ENCODE data around the gene HDGFL2. TPM values are rescaled to one million over a fixed set of nuclear protein-coding genes. Genes with fewer than 3 reads are reported as not detected.

The HDGFL2 gene
- total and polyA plus RNA-seq, 9 donors, result 35.0 to 97.7 (median 83.3) TPM

- H3K27me3 ChIP-seq (ENCODE audit: control insufficient read depth, insufficient read depth, low read length), result no peaks in the 10 kb centered on the region
- H3K9me3 ChIP-seq (replicated peaks; ENCODE audit: control insufficient read depth, low read depth, low read length), result no peaks in the 10 kb centered on the region
- no peaks in the 10 kb centered on the region for H3K36me3 ChIP-seq (ENCODE audit: control insufficient read depth, insufficient read depth, low read length)
- WGBS (ENCODE audit: insufficient coverage), result 90% methylated on average over 17 of the region's 17 CpGs
- no peak overlapping the region for H3K4me3 ChIP-seq (ENCODE audit: low read length)
- no peak for DNase-seq
- no peak overlapping the region for H3K27ac ChIP-seq (ENCODE audit: low read length)
- peaks cover 22% of the 10 kb centered on the region for H3K4me1 ChIP-seq (ENCODE audit: control insufficient read depth, insufficient read depth, low read length)
Observed at GRCh38 chr19:4513248-4513647, 41.2 kb downstream of the HDGFL2 start.

DNA sequence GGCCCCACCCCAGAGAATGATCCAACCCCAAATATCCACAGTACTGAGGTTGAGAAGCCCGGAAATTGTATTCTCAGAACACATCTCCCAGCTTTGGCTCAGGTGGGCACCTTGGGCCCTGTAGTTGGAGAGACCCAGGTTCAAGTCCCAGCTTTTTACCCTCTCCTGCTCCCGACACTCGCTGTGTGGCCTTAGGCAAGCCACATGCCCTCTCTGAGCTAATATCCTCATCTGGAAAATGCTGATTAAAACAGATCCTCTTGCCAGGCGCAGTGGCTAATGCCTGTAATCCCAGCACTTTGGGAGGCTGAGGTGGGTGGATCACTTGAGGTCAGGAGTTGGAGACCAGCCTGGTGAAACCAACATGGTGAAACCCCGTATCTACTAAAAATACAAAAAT is 43.6 kb downstream of the HDGFL2 start:
- Histone ChIP-seq H3K27me3 (ENCODE audit: control insufficient read depth, insufficient read depth, low read length) (no peaks in the 10 kb centered on the region), H3K4me3 (ENCODE audit: low read length) (no peak overlapping the region), H3K27ac (ENCODE audit: low read length) (no peak overlapping the region), H3K4me1 (ENCODE audit: control insufficient read depth, insufficient read depth, low read length) (peaks cover 36% of the 10 kb centered on the region), H3K36me3 (ENCODE audit: control insufficient read depth, insufficient read depth, low read length) (no peaks in the 10 kb centered on the region), H3K9me3 (replicated peaks; ENCODE audit: control insufficient read depth, low read depth, low read length) (no peaks in the 10 kb centered on the region)
- no peak for DNase-seq
- WGBS (ENCODE audit: insufficient coverage), result 80% methylated on average over 1 of the region's 5 CpGs

GRCh38 chr19:4516199-4516938 is 44.3 kb downstream of the HDGFL2 start:
- Histone ChIP-seq H3K36me3 (ENCODE audit: control insufficient read depth, insufficient read depth, low read length) (no peaks in the 10 kb centered on the region), H3K27ac (ENCODE audit: low read length) (peak overlapping the region; percentile 69), H3K4me1 (ENCODE audit: control insufficient read depth, insufficient read depth, low read length) (peaks cover 36% of the 10 kb centered on the region), H3K4me3 (ENCODE audit: low read length) (no peak overlapping the region), H3K27me3 (ENCODE audit: control insufficient read depth, insufficient read depth, low read length) (no peaks in the 10 kb centered on the region), H3K9me3 (replicated peaks; ENCODE audit: control insufficient read depth, low read depth, low read length) (no peaks in the 10 kb centered on the region)
- WGBS (ENCODE audit: insufficient coverage), result 60% methylated on average over 10 of the region's 14 CpGs
- DNase-seq, result no peak

DNA sequence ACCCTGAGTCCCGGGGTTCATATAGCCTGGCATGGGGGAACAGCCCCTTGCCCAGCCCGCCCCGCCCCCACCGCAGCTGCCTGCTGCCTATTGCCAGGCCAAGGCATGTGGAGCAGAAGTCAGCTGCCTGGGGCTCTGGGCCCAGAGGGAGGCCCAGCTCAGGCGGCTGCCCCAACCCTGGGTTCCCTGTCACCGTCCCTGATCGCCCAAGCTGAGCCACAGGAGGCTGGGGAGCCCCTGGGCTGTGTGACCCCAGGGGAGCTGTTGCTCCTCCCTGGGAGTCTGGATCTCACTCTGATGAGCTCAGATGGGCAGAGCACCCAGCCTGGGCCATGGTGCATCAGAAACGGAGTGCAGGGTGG is 44.8 kb downstream of the HDGFL2 start:
- Histone ChIP-seq H3K4me3 (ENCODE audit: low read length) (no peak overlapping the region), H3K27me3 (ENCODE audit: control insufficient read depth, insufficient read depth, low read length) (peaks cover 3% of the 10 kb centered on the region), H3K9me3 (replicated peaks; ENCODE audit: control insufficient read depth, low read depth, low read length) (no peaks in the 10 kb centered on the region), H3K36me3 (ENCODE audit: control insufficient read depth, insufficient read depth, low read length) (no peaks in the 10 kb centered on the region), H3K4me1 (ENCODE audit: control insufficient read depth, insufficient read depth, low read length) (peaks cover 36% of the 10 kb centered on the region), H3K27ac (ENCODE audit: low read length) (peak overlapping the region; percentile 84)
- DNase-seq, result peak; percentile 60
- 56% methylated on average over 7 of the region's 8 CpGs for WGBS (ENCODE audit: insufficient coverage)

- WGBS (ENCODE audit: insufficient coverage), result 75% methylated on average over 17 of the region's 24 CpGs
- Histone ChIP-seq H3K9me3 (replicated peaks; ENCODE audit: control insufficient read depth, low read depth, low read length) (no peaks in the 10 kb centered on the region), H3K36me3 (ENCODE audit: control insufficient read depth, insufficient read depth, low read length) (no peaks in the 10 kb centered on the region), H3K4me1 (ENCODE audit: control insufficient read depth, insufficient read depth, low read length) (peaks cover 36% of the 10 kb centered on the region), H3K27me3 (ENCODE audit: control insufficient read depth, insufficient read depth, low read length) (peaks cover 3% of the 10 kb centered on the region), H3K4me3 (ENCODE audit: low read length) (peak overlapping the region; percentile 5), H3K27ac (ENCODE audit: low read length) (peak overlapping the region; percentile 84)
- DNase-seq, result no peak
Observed at GRCh38 chr19:4517451-4518057, 45.5 kb downstream of the HDGFL2 start.

DNA sequence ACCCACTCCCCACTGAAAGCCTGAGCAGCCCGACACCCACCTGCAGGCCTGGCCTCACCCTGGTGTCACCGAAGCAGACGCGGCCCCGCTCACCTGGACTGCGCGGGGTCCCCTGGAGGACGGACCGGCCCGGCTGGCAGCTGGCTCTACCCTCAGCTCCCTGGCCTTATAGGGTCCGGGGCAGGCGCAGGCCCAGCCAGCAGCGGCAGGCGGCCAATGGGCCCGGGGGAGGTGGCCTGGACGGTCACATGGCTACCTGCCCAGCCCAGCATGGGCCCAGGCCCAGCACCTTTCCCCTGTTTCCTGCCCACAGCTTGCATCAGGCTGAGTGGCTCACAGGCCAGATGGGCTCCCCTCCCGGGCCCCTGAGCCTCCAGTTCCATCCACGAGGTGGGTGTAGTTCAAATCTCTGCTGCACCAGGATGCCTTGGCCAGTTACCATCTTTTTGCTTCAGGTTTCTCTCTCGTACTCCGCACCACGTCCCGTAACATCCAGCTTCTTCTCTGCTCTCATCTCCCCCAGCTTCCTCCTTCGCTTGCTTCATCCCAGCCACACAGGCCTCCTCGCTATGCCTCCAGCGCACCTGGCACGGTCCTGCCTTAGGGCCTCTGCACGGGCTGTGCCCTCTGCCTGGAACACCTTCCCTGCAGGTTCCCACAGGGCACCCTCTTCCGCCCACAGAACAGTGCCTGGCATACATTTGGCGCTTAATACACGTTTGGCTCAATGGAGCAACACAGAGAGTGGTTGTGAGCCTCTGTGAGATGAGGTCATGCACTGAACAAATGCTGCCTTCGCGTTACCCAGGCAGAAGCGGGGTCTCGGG is 46.5 kb downstream of the HDGFL2 start, which contains the start of gene PLIN4:
Gene PLIN4, minus strand, starts transcription at position 142 of the 827 bp plus-strand sequence. CDS start 214 bp downstream, outside the sequence.
- Histone ChIP-seq H3K27me3 (ENCODE audit: control insufficient read depth, insufficient read depth, low read length) (peaks cover 3% of the 10 kb centered on the region), H3K9me3 (replicated peaks; ENCODE audit: control insufficient read depth, low read depth, low read length) (no peaks in the 10 kb centered on the region), H3K27ac (ENCODE audit: low read length) (peak within 1 kb of the TSS; percentile 84), H3K36me3 (ENCODE audit: control insufficient read depth, insufficient read depth, low read length) (no peaks in the 10 kb centered on the region), H3K4me1 (ENCODE audit: control insufficient read depth, insufficient read depth, low read length) (peaks cover 36% of the 10 kb centered on the region), H3K4me3 (ENCODE audit: low read length) (peak within 1 kb of the TSS; percentile 13)
- DNase-seq, result peak; percentile 53
- 42% methylated on average over 28 of the region's 34 CpGs for whole genome bisulfite sequencing (ENCODE audit: insufficient coverage)

DNA sequence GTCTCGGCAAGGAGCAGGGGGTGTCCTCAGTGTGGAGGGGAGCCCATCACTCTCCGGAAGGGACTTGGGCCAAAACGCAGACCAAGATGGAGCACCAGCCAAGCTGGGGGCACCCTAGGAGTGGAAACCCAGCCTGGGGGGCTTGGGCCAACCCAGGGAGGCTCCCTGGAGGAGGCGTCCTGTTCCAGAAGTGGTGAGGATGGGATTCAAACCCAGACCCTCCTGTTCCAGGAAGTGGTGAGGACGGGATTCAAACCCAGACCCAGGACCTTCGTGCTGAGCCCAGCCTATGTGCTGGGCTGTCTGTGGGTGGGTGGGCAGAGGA is 47.0 kb downstream of the HDGFL2 start:
- WGBS (ENCODE audit: insufficient coverage), result 86% methylated on average over 6 of the region's 6 CpGs
- Histone ChIP-seq H3K27ac (ENCODE audit: low read length) (no peak overlapping the region), H3K4me3 (ENCODE audit: low read length) (no peak overlapping the region), H3K27me3 (ENCODE audit: control insufficient read depth, insufficient read depth, low read length) (peaks cover 3% of the 10 kb centered on the region), H3K9me3 (replicated peaks; ENCODE audit: control insufficient read depth, low read depth, low read length) (no peaks in the 10 kb centered on the region), H3K4me1 (ENCODE audit: control insufficient read depth, insufficient read depth, low read length) (peaks cover 36% of the 10 kb centered on the region), H3K36me3 (ENCODE audit: control insufficient read depth, insufficient read depth, low read length) (no peaks in the 10 kb centered on the region)
- DNase-seq, result no peak

DNA sequence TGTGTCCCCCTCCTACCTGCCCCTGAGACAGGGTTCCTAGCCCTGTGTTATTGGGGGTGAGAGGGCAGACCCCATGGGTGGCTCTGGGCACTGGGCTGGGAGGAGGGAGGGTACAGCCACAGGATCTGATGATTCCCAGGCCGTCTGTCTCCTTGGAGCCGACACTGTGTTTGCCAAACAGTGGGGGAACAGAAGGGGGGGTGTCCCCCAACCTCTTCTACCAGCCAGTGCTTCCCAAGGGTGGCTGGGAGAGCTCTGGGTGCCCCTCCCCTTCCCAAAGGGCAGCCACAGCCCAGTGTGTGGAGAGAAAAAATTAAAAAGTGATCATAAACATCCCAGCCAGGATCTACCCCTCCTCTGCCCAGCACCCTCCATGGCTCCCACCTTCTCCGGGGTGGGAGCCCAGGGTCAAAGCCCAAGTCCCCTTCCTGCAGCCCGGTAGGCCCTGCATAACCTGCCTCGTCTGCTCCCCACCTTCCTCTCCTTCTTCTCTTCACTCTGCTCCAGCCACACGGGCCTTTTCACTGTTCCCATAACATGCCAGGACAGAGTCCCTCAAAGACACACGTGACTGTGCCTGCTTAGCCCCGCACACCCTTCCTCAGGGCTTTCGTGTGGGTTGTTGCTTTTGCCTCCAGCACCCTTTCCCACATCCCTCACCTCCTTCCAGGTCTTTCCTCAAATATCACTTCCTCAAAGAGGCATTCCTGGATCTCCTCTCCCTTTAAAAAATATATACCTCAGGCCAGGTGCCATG is 47.6 kb downstream of the HDGFL2 start:
- Histone ChIP-seq H3K9me3 (replicated peaks; ENCODE audit: control insufficient read depth, low read depth, low read length) (no peaks in the 10 kb centered on the region), H3K27me3 (ENCODE audit: control insufficient read depth, insufficient read depth, low read length) (peaks cover 3% of the 10 kb centered on the region), H3K4me1 (ENCODE audit: control insufficient read depth, insufficient read depth, low read length) (peaks cover 36% of the 10 kb centered on the region), H3K4me3 (ENCODE audit: low read length) (no peak overlapping the region), H3K27ac (ENCODE audit: low read length) (no peak overlapping the region), H3K36me3 (ENCODE audit: control insufficient read depth, insufficient read depth, low read length) (no peaks in the 10 kb centered on the region)
- DNase-seq, result no peak
- 67% methylated on average over 7 of the region's 9 CpGs for WGBS (ENCODE audit: insufficient coverage)

GRCh38 chr19:4521170-4521887 is 49.2 kb downstream of the HDGFL2 start:
- H3K4me3 ChIP-seq (ENCODE audit: low read length), result no peak overlapping the region
- H3K9me3 ChIP-seq (replicated peaks; ENCODE audit: control insufficient read depth, low read depth, low read length), result no peaks in the 10 kb centered on the region
- no peak for DNase-seq
- H3K4me1 ChIP-seq (ENCODE audit: control insufficient read depth, insufficient read depth, low read length), result peaks cover 33% of the 10 kb centered on the region
- H3K27me3 ChIP-seq (ENCODE audit: control insufficient read depth, insufficient read depth, low read length), result peaks cover 3% of the 10 kb centered on the region
- no peak overlapping the region for H3K27ac ChIP-seq (ENCODE audit: low read length)
- WGBS (ENCODE audit: insufficient coverage), result 79% methylated on average over 9 of the region's 11 CpGs
- H3K36me3 ChIP-seq (ENCODE audit: control insufficient read depth, insufficient read depth, low read length), result no peaks in the 10 kb centered on the region

All from muscle of leg (tissue), 11 donors.